Transverse colon (tissue), 4 donors: ENCODE data around the gene CPNE7. TPM values are rescaled to one million over a fixed set of nuclear protein-coding genes. Genes with fewer than 3 reads are reported as not detected.

Experiments used
- DNase-seq: peaks from one replicate; pipeline ENCODE4 v3.0.0-alpha.2; 2019
- H3K27ac ChIP-seq, 4 donors: fragments of 200-600 bp; sonication (generic); 2 replicates each; pipeline ENCODE4 v1.5.1; 2016 to 2018; ENCODE audit warnings: inconsistent platforms in 4 of 4
- H3K27me3 ChIP-seq: fragments of 200-600 bp; sonication (generic); 2 replicates; pipeline ENCODE4 v1.5.1; 2017; ENCODE audit warnings: inconsistent platforms
- H3K36me3 ChIP-seq, 4 donors: fragments of 200-600 bp; sonication (generic); 2 replicates each; pipeline ENCODE4 v1.5.1; 2017 to 2019; ENCODE audit warnings: inconsistent platforms in 4 of 4
- H3K4me1 ChIP-seq, 4 donors: fragments of 200-600 bp; sonication (generic); 2 replicates each; pipeline ENCODE4 v1.5.1; 2017 to 2020; ENCODE audit warnings: inconsistent platforms in 4 of 4
- H3K4me3 ChIP-seq, 4 donors: fragments of 200-600 bp; sonication (generic); 1 replicate in 1 of 4; 2 replicates in 3 of 4; pipeline versions ENCODE4 v1.5.1 to v1.6.1; 2017 to 2019; ENCODE audit warnings: inconsistent platforms in 4 of 4
- H3K9me3 ChIP-seq, 2 donors: fragments of 200-600 bp; sonication (generic); 2 replicates each; pipeline ENCODE4 v1.5.1; 2017 to 2019; ENCODE audit warnings: inconsistent platforms in 2 of 2
- CTCF ChIP-seq, 5 experiments: fragments of 200-600 bp in 3 of 5; fragments of 450-650 bp in 2 of 5; sonication (generic) in 3 of 5; IDR thresholded peaks; 1 replicate in 2 of 5; 2 replicates in 3 of 5; pipeline ENCODE4 v1.5.1; 2016 to 2017; ENCODE audit warnings: antibody characterized with exemption in 5 of 5, inconsistent platforms in 3 of 5, mild to moderate bottlenecking in 2 of 5, moderate library complexity in 1 of 5
- EP300 ChIP-seq: sonication (generic); formaldehyde crosslinking; IDR thresholded peaks from one replicate; pipeline ENCODE4 v1.6.1; 2017; ENCODE audit warnings: antibody characterized with exemption, low read depth
- POLR2A ChIP-seq: fragments of 450-650 bp; IDR thresholded peaks from one replicate; pipeline ENCODE4 v1.6.1; 2016; ENCODE audit warnings: antibody characterized with exemption, mild to moderate bottlenecking, moderate library complexity
- POLR2AphosphoS5 ChIP-seq, 3 donors: sonication (generic); formaldehyde crosslinking; IDR thresholded peaks; one replicate each; pipeline ENCODE4 v1.6.1; 2016; ENCODE audit warnings: antibody characterized with exemption in 3 of 3
- WGBS, 2 donors: methylation state at CpG; one replicate each; pipeline ENCODE4 v1.1.5; 2018; ENCODE audit warnings: low coverage in 1 of 2; 5-methylcytosine and 5-hydroxymethylcytosine counted together
- in situ Hi-C, 4 donors: fragments of 200-750 bp; cut with MboI; loops; one replicate each; pipeline versions ENCODE4 v1.15.0 to v1.15.1; 2017; ENCODE audit warnings: low sequenced_read_pairs in 3 of 4, low pct_ligation_motif_present in 1 of 4, low pct_unique_long_range_greater_than_20kb in 1 of 4
- intact Hi-C: fragments of 100-400 bp; cut with DNase I; formaldehyde crosslinking; loops from one replicate; pipeline ENCODE4 v1.15.1; 2023; ENCODE audit warnings: low total_unique reads
- total RNA-seq, 4 donors: library from RNA; depleted of rRNA; stranded (reverse); fragments of >200 nt; gene quantifications; one replicate each; pipeline ENCODE4 v1.1.0, GENCODE V29; 2016

CPNE7 gene
- total RNA-seq, 4 donors from 2014 or later = 0.41 to 5.0 (median 0.79) TPM; not detected in 1

GRCh38 chr16:89557690-89558490 lies 17.7 kb upstream of the CPNE7 start:
- Histone ChIP-seq H3K36me3 (peaks cover 0 to 26% (median 8%) of the 10 kb centered on the region in 4 donors), H3K4me1 (peaks cover 22 to 37% (median 26%) of the 10 kb centered on the region in 4 donors), H3K9me3 (no peaks in the 10 kb centered on the region), H3K27ac (no peak overlapping the region), H3K4me3 (no peak overlapping the region), H3K27me3 (no peaks in the 10 kb centered on the region)
- WGBS, 2 donors = 83 to 94% methylated on average over 4 to 17 of the region's 19 CpGs
- DNase-seq = no peak
- in situ Hi-C loops (no loop called here), intact Hi-C loops (no loop called here)
- TF ChIP-seq CTCF (IDR thresholded peaks at IDR 0.05) (peak in 1 of 5 experiments; percentile 4), EP300 (no peak)

- peak; percentile 95 for DNase-seq
- peaks cover 33 to 64% (median 45%) of the 10 kb centered on the region in 4 donors for H3K4me1 ChIP-seq
- H3K36me3 ChIP-seq = peaks cover 0 to 23% (median 12%) of the 10 kb centered on the region in 4 donors
These were observed 15.0 kb upstream of the CPNE7 start, which contains the start of gene RPL13 for GRCh38 chr16:89560378-89561141. Gene RPL13, plus strand, starts transcription at chr16:89560682. Its CDS starts 278 bp downstream, at chr16:89560960.

GRCh38 chr16:89561142-89561883 lies 14.2 kb upstream of the CPNE7 start:
- no peaks in the 10 kb centered on the region for H3K27me3 ChIP-seq
- peak overlapping the region; percentile 47 to 93 (median 66) for H3K4me3 ChIP-seq
- no peak for DNase-seq
- no peak for TF ChIP-seq POLR2A
- TF ChIP-seq CTCF (IDR thresholded peaks at IDR 0.05) = no peak
- peak overlapping the region; percentile 95 to 99 (median 98) for H3K27ac ChIP-seq
- no peaks in the 10 kb centered on the region for H3K9me3 ChIP-seq
- intact Hi-C loops (no loop called here), in situ Hi-C loops (no loop called here)
- H3K4me1 ChIP-seq = peaks cover 37 to 71% (median 53%) of the 10 kb centered on the region in 4 donors
- peaks cover 0 to 23% (median 12%) of the 10 kb centered on the region in 4 donors for H3K36me3 ChIP-seq
- WGBS, 2 donors = 3% methylated on average over 47 of the region's 58 CpGs; no CpG with 5 or more reads in 1 of the 2 donors

More at GRCh38 chr16:89560378-89561141, 15.0 kb upstream of the CPNE7 start, which contains the start of gene RPL13:
- TF ChIP-seq CTCF (IDR thresholded peaks at IDR 0.05) (peak in 1 of 5 experiments; percentile 8), EP300 (no peak), POLR2A (peak; percentile 99), POLR2AphosphoS5 (IDR thresholded peaks at IDR 0.05) (peak; percentile 96 to 98 (median 98))
- H3K27ac ChIP-seq = peak within 1 kb of the TSS; percentile 95 to 99 (median 98)
- no peaks in the 10 kb centered on the region for H3K27me3 ChIP-seq
- WGBS, 2 donors = 2% methylated on average over 50 of the region's 87 CpGs; no CpG with 5 or more reads in 1 of the 2 donors
- intact Hi-C loops (no loop called here), in situ Hi-C loops (no loop called here)
- H3K4me3 ChIP-seq = peak within 1 kb of the TSS; percentile 47 to 93 (median 66)
- no peaks in the 10 kb centered on the region for H3K9me3 ChIP-seq
